Sigmoid colon (tissue), 7 donors: ENCODE data around the gene VAV1. TPM values are rescaled to one million over a fixed set of nuclear protein-coding genes. Genes with fewer than 3 reads are reported as not detected.
"Not testable (repeated sequence)": the region's sequence is repeated elsewhere in the genome, so short reads cannot be mapped to it uniquely, and the experiment has no call there.

Source experiments
- DNase-seq: peaks from one replicate; pipeline ENCODE4 v3.0.0-alpha.2; 2019
- H3K27ac ChIP-seq, 4 donors: fragments of 200-600 bp; sonication (generic); one replicate each; pipeline ENCODE4 v1.5.1; 2016 to 2019; ENCODE audit warnings: mild to moderate bottlenecking in 1 of 4
- H3K27me3 ChIP-seq, 3 donors: fragments of 200-600 bp; sonication (generic); one replicate each; pipeline ENCODE4 v1.5.1; 2019; ENCODE audit warnings: mild to moderate bottlenecking in 1 of 3
- H3K36me3 ChIP-seq, 4 donors: fragments of 200-600 bp; sonication (generic); one replicate each; pipeline ENCODE4 v1.5.1; 2016 to 2019
- H3K4me1 ChIP-seq, 4 donors: fragments of 200-600 bp; sonication (generic); one replicate each; pipeline ENCODE4 v1.5.1; 2017 to 2019
- H3K4me3 ChIP-seq, 4 donors: fragments of 200-600 bp; sonication (generic); one replicate each; pipeline ENCODE4 v1.5.1; 2017 to 2019; ENCODE audit warnings: mild to moderate bottlenecking in 2 of 4, moderate library complexity in 1 of 4
- H3K9me3 ChIP-seq, 4 donors: fragments of 200-600 bp in 3 of 4; sonication (generic) in 3 of 4; one replicate each; pipeline versions ENCODE4 v1.5.1 to v1.6.1; 2013 to 2019
- CTCF ChIP-seq, 4 experiments: fragments of 450-650 bp in 3 of 4; fragments of 200-600 bp in 1 of 4; IDR thresholded peaks; one replicate each; pipeline ENCODE4 v1.5.1; 2016 to 2019; ENCODE audit warnings: antibody characterized with exemption in 4 of 4, mild to moderate bottlenecking in 3 of 4, moderate library complexity in 2 of 4
- EP300 ChIP-seq, 4 donors: sonication (generic); formaldehyde crosslinking; IDR thresholded peaks; one replicate each; pipeline ENCODE4 v1.6.1; 2017; ENCODE audit warnings: antibody characterized with exemption in 4 of 4
- POLR2A ChIP-seq, 2 donors: fragments of 450-650 bp; IDR thresholded peaks; one replicate each; pipeline ENCODE4 v1.6.1; 2016; ENCODE audit warnings: antibody characterized with exemption in 2 of 2, mild to moderate bottlenecking in 2 of 2, moderate library complexity in 2 of 2
- POLR2AphosphoS5 ChIP-seq, 4 donors: sonication (generic); formaldehyde crosslinking; IDR thresholded peaks; one replicate each; pipeline ENCODE4 v1.6.1; 2017; ENCODE audit warnings: antibody characterized with exemption in 4 of 4
- WGBS, 2 donors: extraction: QIAGEN DNeasy Blood & Tissue Kit; methylation state at CpG; one replicate each; pipeline ENCODE4 v1.1.7; 2013; 5-methylcytosine and 5-hydroxymethylcytosine counted together
- intact Hi-C: fragments of 100-400 bp; cut with DNase I; formaldehyde crosslinking; loops from one replicate; pipeline ENCODE4 v1.15.1; 2023
- polyA plus RNA-seq, 3 donors: library from polyadenylated mRNA; stranded (reverse); fragments of 200-250 nt; gene quantifications; one replicate each; pipeline ENCODE4 v1.2.3, GENCODE V29; 2013
- total RNA-seq, 4 donors: library from RNA; depleted of rRNA; stranded (reverse); fragments of >200 nt; gene quantifications; one replicate each; pipeline ENCODE4 v1.1.0, GENCODE V29; 2016
- donor health status: healthy with polysubstance abuse.
- donor health status: Bipolar disorder and iron deficiency.
- donor health status: healthy.

Gene VAV1
- total and polyA plus RNA-seq, 7 donors, result 2.4 to 18.9 (median 4.1) TPM

GRCh38 chr19:6744381-6745301 lies 27.9 kb upstream of the VAV1 start:
- intact Hi-C loops, result no loop called here
- DNase-seq, result peak; percentile 97
- H3K36me3 ChIP-seq, result peaks cover 16 to 61% (median 38%) of the 10 kb centered on the region in 4 donors
- no peaks in the 10 kb centered on the region for H3K9me3 ChIP-seq
- no peaks in the 10 kb centered on the region for H3K27me3 ChIP-seq
- peaks cover 0 to 59% (median 43%) of the 10 kb centered on the region in 4 donors for H3K4me1 ChIP-seq
- H3K27ac ChIP-seq, result peak overlapping the region; percentile 87 to 97 (median 88)
- WGBS, 2 donors, result 26 to 55% methylated on average over 41 of the region's 41 CpGs
- peak overlapping the region in 3 of 4 donors; percentile 16 to 32 (median 26) for H3K4me3 ChIP-seq
- no peak for TF ChIP-seq EP300 (IDR thresholded peaks at IDR 0.05)
- TF ChIP-seq CTCF (IDR thresholded peaks at IDR 0.05), result no peak
- peak; percentile 19 to 68 (median 61) for TF ChIP-seq POLR2AphosphoS5 (IDR thresholded peaks at IDR 0.05)

GRCh38 chr19:6745965-6746364 lies 26.5 kb upstream of the VAV1 start:
- Histone ChIP-seq H3K4me3 (no peak overlapping the region), H3K9me3 (no peaks in the 10 kb centered on the region), H3K27ac (peak overlapping the region in 3 of 4 donors; percentile 87 to 97 (median 88)), H3K36me3 (peaks cover 26 to 75% (median 51%) of the 10 kb centered on the region in 4 donors), H3K4me1 (peaks cover 0 to 48% (median 42%) of the 10 kb centered on the region in 4 donors), H3K27me3 (no peaks in the 10 kb centered on the region)
- no peak for TF ChIP-seq POLR2A (IDR thresholded peaks at IDR 0.05)
- TF ChIP-seq EP300 (IDR thresholded peaks at IDR 0.05), result no peak
- no peak for TF ChIP-seq POLR2AphosphoS5 (IDR thresholded peaks at IDR 0.05)
- no peak for TF ChIP-seq CTCF (IDR thresholded peaks at IDR 0.05)
- 90 to 96% methylated on average over 24 of the region's 24 CpGs for WGBS, 2 donors
- no peak for DNase-seq
- intact Hi-C loops, result no loop called here

GRCh38 chr19:6748543-6748942 lies 24.0 kb upstream of the VAV1 start:
- Histone ChIP-seq H3K4me1 (peaks cover 0 to 34% (median 33%) of the 10 kb centered on the region in 4 donors), H3K36me3 (peaks cover 22 to 78% (median 62%) of the 10 kb centered on the region in 4 donors), H3K27ac (peak overlapping the region in 1 of 4 donors; percentile 19)
- WGBS, 2 donors, result 93 to 94% methylated on average over 10 of the region's 10 CpGs
- H3K4me3 ChIP-seq, H3K27me3 ChIP-seq, intact Hi-C loops, H3K9me3 ChIP-seq, DNase-seq: not testable (repeated sequence)

- 56 to 73% methylated on average over 20 of the region's 20 CpGs for WGBS, 2 donors
- H3K9me3 ChIP-seq, result no peaks in the 10 kb centered on the region
- DNase-seq, result peak; percentile 86
- H3K4me3 ChIP-seq, result no peak overlapping the region
- intact Hi-C loops, result loop anchor here (5.0 kb wide), 1 partner anchor 112 kb away; no protein-coding TSS in a partner anchor
- peaks cover 0 to 23% (median 21%) of the 10 kb centered on the region in 4 donors for H3K4me1 ChIP-seq
- no peaks in the 10 kb centered on the region for H3K27me3 ChIP-seq
- H3K36me3 ChIP-seq, result peaks cover 22 to 73% (median 60%) of the 10 kb centered on the region in 4 donors
- peak overlapping the region in 3 of 4 donors; percentile 37 to 53 (median 49) for H3K27ac ChIP-seq
- TF ChIP-seq CTCF (IDR thresholded peaks at IDR 0.05) (no peak), POLR2AphosphoS5 (IDR thresholded peaks at IDR 0.05) (no peak), EP300 (IDR thresholded peaks at IDR 0.05) (no peak), POLR2A (IDR thresholded peaks at IDR 0.05) (no peak)
Observed at GRCh38 chr19:6750062-6750461, 22.4 kb upstream of the VAV1 start.

GRCh38 chr19:6751189-6751588 lies 21.3 kb upstream of the VAV1 start:
- WGBS, 2 donors, result 92 to 96% methylated on average over 16 of the region's 16 CpGs
- Histone ChIP-seq H3K27ac (no peak overlapping the region), H3K4me3 (no peak overlapping the region), H3K4me1 (peaks cover 0 to 16% (median 14%) of the 10 kb centered on the region in 4 donors), H3K27me3 (no peaks in the 10 kb centered on the region), H3K36me3 (peaks cover 17 to 64% (median 55%) of the 10 kb centered on the region in 4 donors), H3K9me3 (no peaks in the 10 kb centered on the region)
- DNase-seq, result no peak
- intact Hi-C loops, result loop anchor here (5.0 kb wide), 1 partner anchor 111 kb away; no protein-coding TSS in a partner anchor
- no peak for TF ChIP-seq CTCF (IDR thresholded peaks at IDR 0.05)
- TF ChIP-seq POLR2A (IDR thresholded peaks at IDR 0.05), result no peak
- TF ChIP-seq POLR2AphosphoS5 (IDR thresholded peaks at IDR 0.05), result no peak
- no peak for TF ChIP-seq EP300 (IDR thresholded peaks at IDR 0.05)
